HG03342 (cell line): ENCODE results near the gene ARL10.

Experiments
- ATAC-seq: cut with Tn5 transposase; IDR thresholded peaks from one replicate; pipeline ENCODE4 v1.9.1; 2021; ENCODE audit warnings: mild to moderate bottlenecking, moderate library complexity; ENCODE audit not compliant: unreplicated experiment

Gene ARL10

DNA sequence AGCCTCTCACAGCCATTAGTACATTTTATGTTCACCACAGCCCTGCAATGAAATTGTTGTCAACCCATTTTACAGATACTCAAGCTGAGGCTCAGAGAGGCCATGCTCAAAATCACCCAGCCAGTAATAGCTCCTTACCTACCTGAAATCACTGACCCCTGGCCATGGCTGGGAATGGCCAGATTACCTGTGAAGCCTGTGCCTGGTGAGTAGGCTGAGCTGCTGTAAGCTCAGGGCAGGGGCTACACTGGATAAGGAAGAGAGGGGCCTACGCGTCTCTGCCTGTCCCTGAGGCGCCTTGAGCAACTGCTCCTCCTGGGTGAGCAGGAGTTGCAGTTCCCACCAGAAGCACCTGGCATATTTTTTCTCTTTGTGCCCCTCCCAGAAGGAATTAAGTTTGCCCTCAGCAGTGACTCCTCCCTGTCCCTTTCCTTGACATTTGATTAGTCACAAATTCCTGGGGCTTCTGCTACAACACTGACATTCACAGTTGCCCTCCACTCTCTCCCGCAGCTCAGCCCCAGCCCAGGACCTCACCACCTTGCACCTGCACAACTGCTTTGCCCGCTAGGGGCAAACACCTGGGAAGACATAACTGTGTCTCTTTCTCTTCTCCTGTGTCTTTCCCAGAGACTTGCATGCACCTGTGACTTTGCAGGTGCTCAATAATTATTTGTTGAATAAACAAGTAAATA lies 45.3 kb downstream of the ARL10 start:
- no peak for ATAC-seq

DNA sequence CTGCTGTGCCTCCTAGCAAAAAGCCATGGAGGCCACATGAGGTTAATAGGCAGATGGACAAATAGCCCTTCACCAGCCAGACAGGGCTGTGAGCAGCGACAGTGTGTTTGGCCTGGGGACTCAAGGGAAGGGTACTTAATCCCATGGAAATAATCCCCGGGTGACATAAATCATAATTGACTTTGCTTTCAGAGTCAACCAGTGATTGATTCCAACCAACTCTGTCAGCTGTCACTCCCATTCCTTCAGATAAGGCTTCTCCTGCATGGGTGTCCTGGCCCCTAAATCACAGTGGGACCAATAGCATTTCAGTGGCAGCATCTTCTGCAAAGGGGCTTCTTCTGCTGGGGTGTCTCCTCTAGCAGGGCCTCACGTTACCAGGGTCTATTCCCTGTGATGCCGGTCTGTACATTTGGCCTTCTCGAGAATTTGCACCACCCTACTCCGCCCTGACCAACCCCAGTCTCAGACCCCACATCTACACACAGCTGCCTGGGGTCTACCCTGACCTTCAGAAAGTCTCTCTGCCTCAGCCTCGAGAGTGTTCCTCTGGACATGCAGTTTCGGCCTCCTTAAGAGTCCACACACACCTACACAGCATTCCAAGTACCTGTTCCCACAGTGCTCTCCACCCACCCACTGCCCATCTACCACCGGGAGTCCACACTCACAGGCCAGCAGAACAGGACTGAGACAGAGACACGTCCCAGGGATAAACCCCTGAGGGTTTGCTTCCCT lies 47.4 kb downstream of the ARL10 start:
- no peak for ATAC-seq

DNA sequence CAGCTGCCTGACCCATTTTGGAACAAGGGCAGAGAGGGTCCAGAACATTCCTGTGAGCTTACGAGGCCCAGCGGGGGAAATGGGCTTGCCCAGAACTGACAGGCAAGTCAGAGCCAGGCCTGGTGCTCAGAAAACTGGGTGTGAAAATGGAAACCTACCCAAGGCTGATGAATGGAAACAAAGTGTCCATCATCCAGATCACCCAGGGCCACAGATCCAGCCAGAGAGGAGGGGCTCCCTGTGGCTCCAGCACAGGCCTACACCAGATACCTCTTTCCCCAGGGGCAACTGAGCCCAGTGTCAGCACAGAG lies 47.9 kb downstream of the ARL10 start:
- ATAC-seq: no peak

DNA sequence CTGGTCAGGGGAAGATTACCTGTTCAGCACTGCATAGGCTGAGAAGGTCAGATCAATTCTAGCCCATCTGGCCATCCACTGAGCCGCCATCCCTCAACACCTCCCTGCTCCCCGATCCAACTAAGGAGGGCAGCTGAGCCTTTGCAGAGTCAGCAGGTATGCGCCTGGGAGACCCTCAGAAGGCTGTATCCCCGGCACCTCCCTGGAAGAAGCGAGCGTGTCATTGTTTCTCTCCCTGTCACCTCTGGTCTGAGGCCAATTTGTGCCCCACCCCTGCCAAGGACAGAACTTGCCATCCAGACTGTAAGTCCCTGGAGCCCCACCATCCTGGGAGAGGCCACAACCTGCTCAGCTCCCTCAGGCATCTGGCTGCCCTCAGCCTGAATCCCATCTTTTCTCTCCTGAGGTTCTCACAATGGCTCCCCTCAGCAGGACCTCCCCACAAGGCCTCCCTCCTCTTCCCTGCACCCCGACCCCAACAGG lies 48.5 kb downstream of the ARL10 start:
- ATAC-seq: no peak

DNA sequence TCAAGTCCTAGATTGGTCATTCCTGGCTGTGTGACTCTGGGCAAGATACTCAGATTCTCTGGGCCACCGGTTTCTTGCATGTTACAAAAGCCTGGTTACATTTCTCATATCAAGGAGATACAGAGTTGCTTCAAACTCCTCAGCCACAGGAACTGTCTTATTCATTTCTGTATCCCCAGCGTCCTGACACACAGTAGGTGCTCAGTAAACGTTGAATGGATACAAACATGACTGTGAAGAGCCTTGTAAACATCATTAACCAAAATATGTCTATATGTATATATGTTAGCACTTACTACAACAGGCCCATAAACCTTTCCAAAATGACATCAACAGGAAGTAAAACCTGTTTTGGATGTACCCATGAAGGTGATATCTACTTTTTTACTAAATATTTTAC lies 49.4 kb downstream of the ARL10 start:
- ATAC-seq: no peak

DNA sequence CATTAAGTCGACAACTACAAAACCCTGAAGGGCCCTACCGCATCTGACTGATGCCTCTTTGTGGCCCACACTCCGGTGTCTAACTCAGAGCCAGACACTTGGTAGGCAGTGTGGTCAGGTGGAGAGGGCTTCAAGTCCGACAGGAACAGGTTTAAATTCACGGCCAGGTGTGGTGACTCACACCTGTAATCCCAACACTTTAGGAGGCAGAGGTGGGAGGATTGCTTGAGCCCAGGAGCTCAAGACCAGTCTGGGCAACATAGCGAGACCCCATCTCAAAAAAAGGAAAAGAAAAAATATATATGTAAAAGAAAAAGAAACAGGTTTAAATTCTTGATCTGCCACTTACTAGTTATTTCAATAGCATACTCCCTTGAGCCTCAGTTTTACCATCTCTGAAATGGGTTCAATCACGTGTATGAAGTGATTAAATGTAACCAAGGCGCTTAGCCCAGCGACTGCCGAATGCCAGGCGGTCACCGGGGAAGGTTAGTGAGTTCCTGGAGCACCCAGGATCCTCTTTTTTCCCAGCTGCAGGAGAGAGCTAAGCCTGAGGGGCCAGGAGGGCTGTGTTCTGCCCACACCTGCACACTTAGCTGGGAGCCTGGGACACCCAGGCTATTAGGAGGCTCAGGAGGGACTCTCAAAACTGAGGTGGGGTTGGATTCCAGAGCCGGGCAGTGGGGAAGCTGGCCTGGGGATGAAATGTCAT lies 50.1 kb downstream of the ARL10 start:
- no peak for ATAC-seq

DNA sequence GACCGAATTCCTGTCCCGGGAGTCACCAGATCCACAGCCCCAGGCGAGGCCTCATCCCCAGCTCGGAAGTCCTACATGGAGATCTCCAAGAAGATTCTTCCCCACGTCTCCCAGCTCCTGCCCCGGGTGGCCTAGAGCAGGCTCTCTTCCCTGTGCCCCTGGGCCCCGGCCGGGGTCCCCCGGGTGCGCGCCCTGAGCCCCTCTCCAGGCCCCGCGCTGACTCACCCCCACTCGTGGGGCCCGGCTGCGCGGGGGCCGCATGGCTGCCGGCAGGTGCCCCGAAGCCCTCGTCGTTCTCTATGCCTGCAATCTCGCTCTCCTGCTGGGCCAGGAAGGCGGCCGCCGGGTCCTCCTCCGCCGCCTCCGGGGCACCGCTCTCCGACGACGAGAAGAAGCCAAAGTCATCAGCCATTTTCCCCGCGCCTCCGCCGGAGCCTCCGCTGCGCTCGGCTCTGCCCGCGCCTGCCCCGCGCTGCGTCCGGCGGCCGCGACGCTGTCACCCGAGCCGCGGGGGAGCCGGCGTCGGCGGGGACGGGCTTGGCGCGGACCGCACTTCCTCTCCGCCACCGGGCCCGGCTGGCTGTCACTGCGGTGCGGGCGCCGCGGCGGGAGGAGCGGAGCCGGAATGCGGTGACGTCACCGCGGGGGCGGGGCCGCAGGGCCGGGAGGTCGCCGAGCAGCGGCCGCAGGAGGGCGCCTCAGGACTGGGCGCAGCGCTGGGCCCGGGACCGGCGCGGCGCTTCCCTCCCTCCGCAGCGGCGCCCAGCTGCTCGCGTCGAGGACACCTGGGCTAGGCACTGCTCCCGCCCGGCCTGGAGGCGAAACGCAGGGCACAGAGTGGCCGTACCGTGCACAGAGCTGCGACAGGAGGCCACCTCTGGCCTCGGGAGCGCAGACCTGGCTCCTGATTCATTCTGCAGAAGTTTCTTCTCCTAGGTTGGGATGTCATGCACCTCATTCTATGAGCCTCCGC lies 51.0 kb downstream of the ARL10 start, which contains the start of gene CLTB:
CLTB (minus strand) TSS at position 588 of the 973 bp plus-strand sequence; CDS start at position 412, 176 bp downstream.
- peak; percentile 93 for ATAC-seq

DNA sequence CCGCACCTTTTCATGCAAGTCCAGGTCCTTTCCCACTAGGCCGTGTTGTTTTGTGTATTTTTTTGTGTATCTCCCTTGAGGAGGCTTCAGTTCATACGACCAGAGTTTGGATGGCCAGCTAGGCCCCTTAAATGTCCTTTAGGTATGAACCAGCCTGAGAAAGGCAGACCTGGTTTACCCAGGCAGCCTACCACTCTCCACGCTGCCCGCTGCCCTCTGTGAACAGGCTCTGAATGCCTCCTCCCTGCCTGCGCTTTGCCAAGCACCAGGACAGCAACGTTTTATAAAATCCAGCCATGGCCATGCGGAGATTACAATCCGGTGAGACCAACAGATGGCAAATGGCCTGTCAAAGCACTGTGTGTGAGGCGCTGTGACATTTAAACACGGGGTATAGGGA lies 51.7 kb downstream of the ARL10 start:
- ATAC-seq: no peak

DNA sequence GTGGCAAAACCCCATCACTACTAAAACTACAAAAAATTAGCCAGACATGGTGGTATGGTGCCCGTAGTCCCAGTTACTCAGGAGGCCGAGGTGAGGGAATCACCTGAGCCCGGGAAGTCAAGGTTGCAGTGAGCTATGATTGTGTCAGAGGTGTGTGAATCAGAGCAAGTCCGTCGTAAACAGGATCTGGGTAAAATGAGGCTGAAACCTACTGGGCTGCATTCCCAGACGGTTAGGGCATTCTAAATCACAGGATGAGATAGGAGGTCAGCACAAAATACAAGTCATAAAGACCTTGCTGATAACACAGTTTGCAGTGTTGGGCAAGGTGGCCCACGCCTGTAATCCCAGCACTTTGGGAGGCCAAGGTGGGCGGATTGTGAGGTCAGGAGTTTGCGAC lies 53.0 kb downstream of the ARL10 start:
- ATAC-seq: no peak

DNA sequence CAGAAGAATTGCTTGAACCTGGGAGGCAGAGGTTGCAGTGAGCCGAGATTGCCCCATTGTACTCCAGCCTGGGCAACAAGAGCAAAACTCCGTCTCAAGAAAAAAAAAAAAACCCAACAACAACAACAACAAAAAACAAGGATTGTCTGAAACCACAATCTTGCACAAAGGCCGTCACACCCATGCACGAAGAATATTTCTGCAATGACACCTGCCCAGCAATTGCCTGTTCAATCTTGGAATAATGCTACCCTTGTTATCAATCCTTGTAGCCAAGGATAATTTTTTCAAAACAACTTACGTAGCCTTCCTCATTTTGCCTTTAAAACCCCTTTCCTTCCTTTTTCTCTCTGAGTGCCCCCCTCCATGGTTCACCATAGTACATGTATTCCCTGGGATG lies 54.8 kb downstream of the ARL10 start:
- no peak for ATAC-seq

DNA sequence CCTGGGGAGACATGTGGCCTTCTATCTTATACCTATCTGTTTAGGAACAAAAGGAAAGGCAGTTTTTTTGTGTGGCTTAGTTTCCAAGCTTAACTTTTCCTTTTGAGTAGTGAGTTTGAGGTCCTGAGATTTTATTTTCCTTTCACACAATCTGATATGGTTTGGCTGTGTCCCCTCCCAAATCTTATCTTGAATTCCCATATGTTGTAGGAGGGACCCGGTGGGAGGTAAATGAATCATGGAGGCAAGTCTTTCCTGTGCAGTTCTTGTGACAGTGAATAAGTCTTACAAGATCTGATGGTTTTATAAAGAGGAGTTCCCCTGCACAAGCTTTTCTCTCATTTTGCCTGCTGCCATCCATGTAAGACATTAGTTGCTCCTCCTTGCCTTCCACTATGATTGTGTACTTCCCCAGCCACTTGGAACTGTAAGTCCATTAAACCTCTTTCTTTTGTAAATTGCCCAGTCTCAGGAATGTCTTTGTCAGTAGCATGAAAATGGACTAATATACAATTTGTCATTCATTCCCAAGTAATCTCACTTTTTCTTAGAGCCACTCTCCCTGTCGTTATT lies 55.8 kb downstream of the ARL10 start:
- ATAC-seq: no peak

DNA sequence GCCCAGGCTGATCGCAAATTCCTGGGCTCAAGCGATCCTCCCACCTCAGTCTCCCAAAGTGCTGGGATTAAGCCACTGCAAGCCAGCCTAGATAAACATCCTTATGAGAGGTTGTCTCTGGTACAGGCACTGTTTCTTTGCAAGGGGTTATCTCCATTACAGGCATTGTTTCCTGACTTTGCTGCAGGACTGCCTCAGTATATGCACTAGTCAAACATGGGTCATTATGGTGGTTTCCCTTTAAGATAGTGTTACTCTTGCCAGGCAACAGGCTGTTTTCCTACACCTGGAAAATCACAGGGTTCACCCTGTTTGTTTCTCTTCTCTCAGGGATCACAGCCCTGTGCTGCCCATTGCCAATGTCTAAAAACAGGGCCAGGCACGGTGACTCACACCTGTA lies 58.9 kb downstream of the ARL10 start:
- ATAC-seq: no peak

DNA sequence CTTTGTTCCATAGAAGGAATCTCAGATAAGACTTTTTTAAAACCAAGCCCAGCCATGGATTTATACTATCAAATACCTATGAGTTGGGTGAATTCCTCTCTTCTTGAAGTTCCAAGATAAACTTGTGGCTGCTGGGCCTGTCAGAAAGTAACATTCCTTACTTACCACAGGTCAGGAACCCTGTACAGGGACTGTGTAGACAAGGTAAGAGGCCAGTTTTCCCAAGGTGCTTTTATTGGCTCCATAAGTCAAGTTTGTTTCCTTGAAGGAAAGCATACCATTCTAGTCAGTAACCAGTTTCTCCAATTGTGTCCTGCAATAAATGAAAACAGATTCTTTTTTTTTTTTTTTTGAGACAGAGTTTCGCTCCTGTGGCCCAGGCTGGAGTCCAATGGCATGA lies 59.9 kb downstream of the ARL10 start:
- ATAC-seq: no peak

DNA sequence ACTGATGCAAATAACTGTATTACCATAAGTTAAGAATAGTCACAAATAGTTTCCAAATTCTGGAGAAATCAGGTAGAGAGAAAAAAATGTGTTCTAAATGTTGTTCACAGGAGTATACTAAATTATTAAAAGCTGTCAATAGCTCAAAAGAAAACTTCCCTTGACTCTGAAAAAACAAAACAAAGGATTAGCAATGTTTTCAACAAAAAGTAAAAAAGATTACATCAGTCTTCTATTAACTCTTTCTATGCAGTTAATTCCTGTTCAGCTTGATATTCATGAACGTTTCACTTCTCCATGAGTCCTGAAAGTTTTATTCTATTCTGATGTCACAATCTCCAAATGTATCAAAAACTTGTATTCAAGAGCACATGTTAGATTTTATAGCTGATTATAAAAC lies 60.5 kb downstream of the ARL10 start:
- no peak for ATAC-seq

DNA sequence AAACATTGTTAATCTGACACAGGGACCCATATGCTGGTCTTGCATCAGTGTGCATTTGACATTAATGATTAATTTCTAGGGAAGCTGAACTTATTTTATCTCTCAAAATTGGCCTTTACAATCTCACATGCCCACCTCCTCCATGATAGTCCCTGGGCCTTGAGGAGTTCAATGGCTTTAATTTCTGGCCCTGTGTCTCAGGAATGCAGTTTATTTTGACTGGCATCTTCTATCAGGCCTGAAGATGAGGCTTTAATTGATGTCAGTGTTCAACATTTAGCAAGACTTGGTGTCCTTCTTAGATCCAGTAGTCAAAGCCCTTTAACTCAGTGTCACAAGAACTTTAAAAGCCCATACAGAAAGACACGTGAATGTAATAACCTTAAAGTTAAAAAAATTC lies 61.6 kb downstream of the ARL10 start:
- no peak for ATAC-seq

DNA sequence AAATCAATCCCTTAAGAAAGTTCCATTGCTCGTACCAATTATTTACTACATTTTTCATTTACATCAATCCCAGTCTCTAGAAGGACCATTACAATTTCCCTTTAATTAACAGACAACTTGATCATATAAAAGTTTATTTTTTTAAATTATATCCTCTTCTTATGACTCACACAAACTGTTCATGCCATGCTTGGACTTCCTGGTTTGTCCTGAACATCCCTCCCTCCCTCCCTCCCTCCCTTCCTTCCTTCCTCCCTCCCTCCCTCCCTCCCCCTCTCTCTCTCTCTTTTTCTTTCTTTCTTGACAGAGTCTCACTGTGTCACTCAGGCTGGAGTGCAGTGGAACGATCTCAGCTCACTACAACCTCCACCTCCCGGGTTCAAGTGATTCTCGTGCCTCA lies 62.7 kb downstream of the ARL10 start:
- ATAC-seq: no peak

DNA sequence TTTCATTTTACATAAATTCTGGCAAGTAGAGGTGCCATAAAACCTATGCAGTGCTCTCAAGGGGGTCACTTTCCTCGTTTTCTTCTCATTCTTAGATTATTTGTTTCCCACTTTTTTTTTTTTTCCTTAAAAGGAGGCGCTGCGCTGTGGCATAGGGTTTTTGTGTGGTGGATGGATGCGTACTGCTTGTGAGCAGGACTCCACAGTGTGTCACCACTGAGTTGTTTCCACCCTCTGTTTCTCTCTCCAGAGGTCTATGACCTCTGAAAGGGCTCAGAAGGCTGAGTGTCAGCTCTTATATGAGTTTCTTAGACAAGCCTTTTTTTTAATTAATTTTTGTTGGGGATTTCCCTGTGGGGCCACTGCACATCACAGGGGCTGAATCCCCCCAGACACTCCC lies 64.7 kb downstream of the ARL10 start:
- no peak for ATAC-seq
